ENCODE measurements around the gene PNPLA8. TPM values are rescaled to one million over a fixed set of nuclear protein-coding genes. Genes with fewer than 3 reads are reported as not detected.

Gene PNPLA8
- total RNA-seq, 1 experiment from 2014 or later: 27.1 TPM

GRCh38 chr7:108434010-108434409, 91.9 kb downstream of the PNPLA8 start:
- H3K27me3 ChIP-seq (replicated peaks): no peaks in the 10 kb centered on the region
- no peaks in the 10 kb centered on the region for H3K9me3 ChIP-seq (replicated peaks)
- no peak for DNase-seq (ENCODE audit: low read depth in 1 of 2, low spot score in 2 of 2)
- H3K4me1 ChIP-seq (replicated peaks): no peaks in the 10 kb centered on the region
- H3K36me3 ChIP-seq: no peaks in the 10 kb centered on the region
- no peak overlapping the region for H3K4me3 ChIP-seq
- H3K27ac ChIP-seq: no peak overlapping the region

GRCh38 chr7:108431099-108431498, 94.8 kb downstream of the PNPLA8 start:
- Histone ChIP-seq H3K27me3 (replicated peaks) (0 out of 2 replicates have a peak, but pooled peaks cover 4% of the 10 kb centered on the region), H3K27ac (no peak overlapping the region), H3K36me3 (no peaks in the 10 kb centered on the region), H3K4me1 (replicated peaks) (no peaks in the 10 kb centered on the region), H3K9me3 (replicated peaks) (no peaks in the 10 kb centered on the region), H3K4me3 (no peak overlapping the region)
- no peak for DNase-seq (ENCODE audit: low read depth in 1 of 2, low spot score in 2 of 2)

GRCh38 chr7:108430664-108431063, 95.3 kb downstream of the PNPLA8 start:
- 0 out of 2 replicates have a peak, but pooled peaks cover 4% of the 10 kb centered on the region for H3K27me3 ChIP-seq (replicated peaks)
- no peak overlapping the region for H3K4me3 ChIP-seq
- DNase-seq (ENCODE audit: low read depth in 1 of 2, low spot score in 2 of 2): no peak
- H3K36me3 ChIP-seq: no peaks in the 10 kb centered on the region
- no peaks in the 10 kb centered on the region for H3K4me1 ChIP-seq (replicated peaks)
- no peak overlapping the region for H3K27ac ChIP-seq
- H3K9me3 ChIP-seq (replicated peaks): no peaks in the 10 kb centered on the region

- Histone ChIP-seq H3K27me3 (replicated peaks) (0 out of 2 replicates have a peak, but pooled peaks cover 6% of the 10 kb centered on the region), H3K36me3 (no peaks in the 10 kb centered on the region), H3K4me3 (no peak overlapping the region), H3K9me3 (replicated peaks) (no peaks in the 10 kb centered on the region), H3K4me1 (replicated peaks) (no peaks in the 10 kb centered on the region), H3K27ac (no peak overlapping the region)
- DNase-seq (ENCODE audit: low read depth in 1 of 2, low spot score in 2 of 2): no peak
Observed at GRCh38 chr7:108427766-108428165, 98.2 kb downstream of the PNPLA8 start.

GRCh38 chr7:108425714-108426275, 100.1 kb downstream of the PNPLA8 start:
- DNase-seq (ENCODE audit: low read depth in 1 of 2, low spot score in 2 of 2): no peak
- no peak overlapping the region for H3K4me3 ChIP-seq
- H3K27me3 ChIP-seq (replicated peaks): 0 out of 2 replicates have a peak, but pooled peaks cover 6% of the 10 kb centered on the region
- no peaks in the 10 kb centered on the region for H3K9me3 ChIP-seq (replicated peaks)
- H3K36me3 ChIP-seq: no peaks in the 10 kb centered on the region
- no peaks in the 10 kb centered on the region for H3K4me1 ChIP-seq (replicated peaks)
- H3K27ac ChIP-seq: no peak overlapping the region

GRCh38 chr7:108424013-108424412, 101.9 kb downstream of the PNPLA8 start:
- Histone ChIP-seq H3K4me3 (no peak overlapping the region), H3K9me3 (replicated peaks) (no peaks in the 10 kb centered on the region), H3K27ac (no peak overlapping the region), H3K27me3 (replicated peaks) (peaks cover 6% of the 10 kb centered on the region; the same call in 1 of the 2 replicates), H3K36me3 (no peaks in the 10 kb centered on the region), H3K4me1 (replicated peaks) (no peaks in the 10 kb centered on the region)
- DNase-seq (ENCODE audit: low read depth in 1 of 2, low spot score in 2 of 2): no peak

- Histone ChIP-seq H3K27me3 (replicated peaks) (peaks cover 3% of the 10 kb centered on the region; the same call in 1 of the 2 replicates), H3K9me3 (replicated peaks) (no peaks in the 10 kb centered on the region)
Observed at GRCh38 chr7:108423089-108423989, 102.6 kb downstream of the PNPLA8 start.

GRCh38 chr7:108421720-108422331, 104.1 kb downstream of the PNPLA8 start:
- H3K9me3 ChIP-seq (replicated peaks): no peaks in the 10 kb centered on the region
- peaks cover 2% of the 10 kb centered on the region; the same call in 1 of the 2 replicates for H3K27me3 ChIP-seq (replicated peaks)
- H3K4me3 ChIP-seq: no peak overlapping the region
- no peaks in the 10 kb centered on the region for H3K36me3 ChIP-seq
- H3K27ac ChIP-seq: no peak overlapping the region
- no peaks in the 10 kb centered on the region for H3K4me1 ChIP-seq (replicated peaks)
- DNase-seq (ENCODE audit: low read depth in 1 of 2, low spot score in 2 of 2): no peak

More at GRCh38 chr7:108423089-108423989, 102.6 kb downstream of the PNPLA8 start:
- Histone ChIP-seq H3K36me3 (no peaks in the 10 kb centered on the region), H3K4me3 (no peak overlapping the region), H3K4me1 (replicated peaks) (no peaks in the 10 kb centered on the region), H3K27ac (no peak overlapping the region)
- DNase-seq (ENCODE audit: low read depth in 1 of 2, low spot score in 2 of 2): no peak

Other genes starting within 250 kb of the PNPLA8 start
- gene NRCAM, start 69.7 kb downstream of the PNPLA8 start, total RNA-seq (2014; rRNA removed; shearing (Covaris generic)): not detected in 2 replicates
- 29.8 and 39.1 TPM in 2 replicates for gene THAP5, start 43.6 kb upstream of the PNPLA8 start, total RNA-seq (2014; rRNA removed; shearing (Covaris generic))
- 16.1 and 16.2 TPM in 2 replicates for gene DNAJB9, start 43.7 kb upstream of the PNPLA8 start, total RNA-seq (2014; rRNA removed; shearing (Covaris generic))